Breast epithelium (tissue), 4 donors: Measurements from ENCODE around the gene CASK. TPM values are rescaled to one million over a fixed set of nuclear protein-coding genes. Genes with fewer than 3 reads are reported as not detected.

Source experiments
- DNase-seq, 2 donors: peaks; one replicate each; pipeline ENCODE4 v3.0.0-alpha.2; 2019; ENCODE audit warnings: low spot score in 2 of 2
- H3K27ac ChIP-seq, 2 donors: fragments of 200-600 bp; sonication (generic) in 1 of 2; one replicate each; pipeline ENCODE4 v1.5.1; 2016 to 2019; ENCODE audit warnings: mild to moderate bottlenecking in 1 of 2
- H3K27me3 ChIP-seq, 2 donors: fragments of 200-600 bp; sonication (generic) in 1 of 2; one replicate each; pipeline versions ENCODE4 v1.5.1 to v1.6.0; 2017 to 2019; ENCODE audit warnings: control low read depth in 1 of 2, mild to moderate bottlenecking in 1 of 2
- H3K36me3 ChIP-seq: fragments of 200-600 bp; one replicate; pipeline ENCODE4 v1.5.1; 2019
- H3K4me1 ChIP-seq, 2 donors: fragments of 200-600 bp; sonication (generic); one replicate each; pipeline ENCODE4 v1.5.1; 2016 to 2019; ENCODE audit warnings: control low read depth in 1 of 2
- H3K4me3 ChIP-seq, 3 donors: fragments of 200-600 bp; sonication (generic); 1 replicate in 2 of 3; 2 replicates in 1 of 3; pipeline ENCODE4 v1.5.1; 2016 to 2019; ENCODE audit warnings: mild to moderate bottlenecking in 3 of 3, moderate library complexity in 2 of 3
- H3K9me3 ChIP-seq, 2 donors: fragments of 200-600 bp; sonication (generic) in 1 of 2; one replicate each; pipeline ENCODE4 v1.5.1; 2016 to 2019; ENCODE audit warnings: control low read depth in 1 of 2
- POLR2A ChIP-seq: fragments of 450-650 bp; IDR thresholded peaks from one replicate; pipeline ENCODE4 v1.6.1; 2016; ENCODE audit warnings: antibody characterized with exemption, mild to moderate bottlenecking, moderate library complexity
- POLR2AphosphoS5 ChIP-seq, 3 donors: sonication (generic); formaldehyde crosslinking; IDR thresholded peaks; one replicate each; pipeline ENCODE4 v1.6.1; 2017; ENCODE audit warnings: antibody characterized with exemption in 3 of 3
- intact Hi-C: fragments of 100-400 bp; cut with DNase I; formaldehyde crosslinking; loops from one replicate; pipeline ENCODE4 v1.15.1; 2023; ENCODE audit warnings: low total_unique reads
- total RNA-seq, 3 donors: library from RNA; depleted of rRNA; stranded (reverse); fragments of >200 nt; gene quantifications; one replicate each; pipeline ENCODE4 v1.1.0, GENCODE V29; 2016
- TF ChIP-seq, protein P1 (sequence below), 3 donors: fragments of 450-650 bp; IDR thresholded peaks; one replicate each; pipeline ENCODE4 v1.5.1; 2016 to 2017; ENCODE audit warnings: antibody characterized with exemption in 3 of 3, mild to moderate bottlenecking in 3 of 3, moderate library complexity in 3 of 3

The CASK gene
- total RNA-seq, 3 donors from 2014 or later, result 34.4 to 103 (median 52.4) TPM

DNA sequence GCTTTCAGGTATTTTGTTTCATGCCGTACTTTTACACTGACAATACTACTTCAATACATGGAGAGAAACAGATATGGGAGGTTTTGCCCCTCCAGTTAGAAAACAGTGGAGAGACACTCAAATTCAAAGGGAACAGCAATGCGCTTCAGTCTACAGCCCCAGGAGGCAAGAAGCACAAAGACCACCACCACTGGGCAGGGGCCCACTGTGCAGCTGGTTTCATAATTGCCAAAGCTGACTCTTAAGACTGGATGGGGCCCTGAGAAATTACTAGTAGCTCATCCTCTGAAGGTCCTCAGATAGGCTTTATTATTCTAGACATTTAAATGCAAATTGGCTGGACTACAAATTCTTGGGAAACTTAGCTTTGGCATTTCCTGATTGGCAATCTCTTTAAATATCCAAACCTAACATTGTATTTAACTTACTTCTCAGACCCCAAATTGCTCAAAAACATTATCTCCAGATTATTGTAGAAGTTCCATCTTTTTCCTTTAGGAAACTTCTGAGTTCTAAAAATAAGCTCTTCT, 320.5 kb downstream of the CASK start:
- intact Hi-C loops, result no loop called here
- peaks cover 0 to 13% of the 10 kb centered on the region in 2 donors for H3K27me3 ChIP-seq
- no peak overlapping the region for H3K4me3 ChIP-seq
- no peaks in the 10 kb centered on the region for H3K9me3 ChIP-seq
- H3K36me3 ChIP-seq, result no peaks in the 10 kb centered on the region
- no peak for DNase-seq
- no peak overlapping the region for H3K27ac ChIP-seq
- TF ChIP-seq POLR2AphosphoS5 (IDR thresholded peaks at IDR 0.05) (no peak), POLR2A (no peak)
- TF ChIP-seq, protein P1, sequence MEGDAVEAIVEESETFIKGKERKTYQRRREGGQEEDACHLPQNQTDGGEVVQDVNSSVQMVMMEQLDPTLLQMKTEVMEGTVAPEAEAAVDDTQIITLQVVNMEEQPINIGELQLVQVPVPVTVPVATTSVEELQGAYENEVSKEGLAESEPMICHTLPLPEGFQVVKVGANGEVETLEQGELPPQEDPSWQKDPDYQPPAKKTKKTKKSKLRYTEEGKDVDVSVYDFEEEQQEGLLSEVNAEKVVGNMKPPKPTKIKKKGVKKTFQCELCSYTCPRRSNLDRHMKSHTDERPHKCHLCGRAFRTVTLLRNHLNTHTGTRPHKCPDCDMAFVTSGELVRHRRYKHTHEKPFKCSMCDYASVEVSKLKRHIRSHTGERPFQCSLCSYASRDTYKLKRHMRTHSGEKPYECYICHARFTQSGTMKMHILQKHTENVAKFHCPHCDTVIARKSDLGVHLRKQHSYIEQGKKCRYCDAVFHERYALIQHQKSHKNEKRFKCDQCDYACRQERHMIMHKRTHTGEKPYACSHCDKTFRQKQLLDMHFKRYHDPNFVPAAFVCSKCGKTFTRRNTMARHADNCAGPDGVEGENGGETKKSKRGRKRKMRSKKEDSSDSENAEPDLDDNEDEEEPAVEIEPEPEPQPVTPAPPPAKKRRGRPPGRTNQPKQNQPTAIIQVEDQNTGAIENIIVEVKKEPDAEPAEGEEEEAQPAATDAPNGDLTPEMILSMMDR (IDR thresholded peaks at IDR 0.05), result no peak
- no peaks in the 10 kb centered on the region for H3K4me1 ChIP-seq

DNA sequence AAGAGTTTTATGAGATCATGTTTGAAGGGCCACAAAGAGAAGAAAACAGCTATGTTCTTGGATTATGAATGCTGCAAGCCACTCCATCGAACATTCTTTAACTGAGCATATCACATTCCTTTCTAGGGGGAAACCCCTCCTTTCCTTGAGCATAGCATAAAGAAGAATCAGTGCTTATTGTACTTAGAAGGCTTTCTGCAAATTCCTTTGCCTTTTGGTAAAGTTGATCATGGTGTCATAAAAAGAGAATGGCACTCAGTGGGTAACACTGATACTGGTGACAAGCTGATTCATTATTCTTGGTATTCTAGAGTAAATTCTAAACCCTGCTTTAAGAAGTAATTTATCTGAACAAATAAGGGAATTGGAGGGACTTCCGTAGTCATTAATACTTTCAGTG, 323.1 kb downstream of the CASK start:
- Histone ChIP-seq H3K27me3 (peaks cover 0 to 8% of the 10 kb centered on the region in 2 donors), H3K27ac (no peak overlapping the region), H3K4me3 (no peak overlapping the region), H3K9me3 (no peaks in the 10 kb centered on the region), H3K36me3 (no peaks in the 10 kb centered on the region), H3K4me1 (no peaks in the 10 kb centered on the region)
- TF ChIP-seq POLR2AphosphoS5 (IDR thresholded peaks at IDR 0.05), result no peak
- TF ChIP-seq, protein P1 (IDR thresholded peaks at IDR 0.05), result no peak
- no peak for TF ChIP-seq POLR2A
- no peak for DNase-seq
- intact Hi-C loops, result no loop called here

DNA sequence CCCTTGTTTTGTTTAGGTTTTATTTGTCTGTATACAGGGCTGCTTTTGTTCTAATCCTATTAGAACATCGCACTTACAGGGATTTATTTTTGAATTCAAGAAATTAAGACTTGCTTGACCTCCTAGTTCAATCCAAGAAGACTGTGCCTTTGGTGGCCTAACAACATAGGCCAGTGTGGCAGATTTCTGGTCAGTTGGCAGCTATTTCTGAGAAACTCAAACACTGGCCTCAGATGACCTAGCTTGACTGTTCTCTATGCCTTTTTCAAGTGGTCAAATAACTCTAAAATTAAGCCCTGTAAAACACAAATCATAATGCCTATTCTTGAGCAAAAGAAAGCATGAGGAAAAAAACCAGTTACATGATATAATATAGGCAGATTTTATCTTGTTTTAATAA, 323.8 kb downstream of the CASK start:
- TF ChIP-seq POLR2A (no peak), POLR2AphosphoS5 (IDR thresholded peaks at IDR 0.05) (no peak)
- TF ChIP-seq, protein P1 (IDR thresholded peaks at IDR 0.05), result no peak

DNA sequence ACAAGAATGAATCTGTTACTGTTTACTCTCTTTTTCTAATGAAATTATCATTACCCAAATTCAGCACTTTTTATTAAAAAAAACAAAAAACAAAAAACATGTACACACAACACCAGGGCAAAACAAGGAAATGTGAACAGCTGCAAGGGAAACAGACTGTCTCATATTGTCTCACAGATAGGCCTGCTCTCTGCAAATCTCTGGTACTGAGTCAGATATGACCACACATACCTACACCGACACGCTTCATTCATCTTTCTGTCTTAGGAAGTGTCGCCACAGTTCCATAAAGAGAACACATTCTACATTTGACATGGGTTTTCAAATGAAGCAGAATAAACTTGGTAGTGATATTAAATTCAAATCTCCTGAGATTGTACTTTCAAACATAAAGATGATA, 326.8 kb downstream of the CASK start:
- Histone ChIP-seq H3K36me3 (no peaks in the 10 kb centered on the region), H3K9me3 (no peaks in the 10 kb centered on the region), H3K27ac (no peak overlapping the region), H3K27me3 (peaks cover 0 to 14% of the 10 kb centered on the region in 2 donors), H3K4me3 (no peak overlapping the region), H3K4me1 (no peaks in the 10 kb centered on the region)
- TF ChIP-seq POLR2AphosphoS5 (IDR thresholded peaks at IDR 0.05) (no peak), POLR2A (no peak)
- TF ChIP-seq, protein P1 (IDR thresholded peaks at IDR 0.05), result no peak
- DNase-seq, result no peak
- intact Hi-C loops, result no loop called here

More for the DNA sequence above, 323.8 kb downstream of the CASK start:
- no peak overlapping the region for H3K27ac ChIP-seq
- H3K4me1 ChIP-seq, result no peaks in the 10 kb centered on the region
- no peak for DNase-seq
- H3K9me3 ChIP-seq, result no peaks in the 10 kb centered on the region
- no peak overlapping the region for H3K4me3 ChIP-seq
- H3K27me3 ChIP-seq, result peaks cover 0 to 8% of the 10 kb centered on the region in 2 donors
- intact Hi-C loops, result no loop called here
- H3K36me3 ChIP-seq, result no peaks in the 10 kb centered on the region

DNA sequence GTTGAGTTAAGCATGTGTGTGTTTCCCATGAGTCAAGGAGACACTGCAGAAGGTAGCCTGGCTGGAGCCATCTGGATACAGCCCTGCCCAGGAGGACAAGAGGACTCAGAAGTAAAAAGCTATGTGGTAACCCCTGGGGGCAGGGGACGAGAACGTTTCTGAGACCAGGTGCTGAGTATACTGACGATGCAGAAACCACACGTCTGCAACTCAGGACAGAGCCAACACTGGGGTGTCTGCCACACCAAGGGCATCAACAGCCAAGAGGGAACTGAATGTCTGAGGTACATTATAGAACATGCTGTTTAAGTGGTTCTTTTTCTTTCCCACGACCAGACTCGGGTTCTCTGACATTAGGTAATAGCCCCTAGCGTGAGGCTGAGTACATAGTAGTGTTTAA, 328.7 kb downstream of the CASK start:
- intact Hi-C loops, result no loop called here
- Histone ChIP-seq H3K27me3 (peaks cover 0 to 16% of the 10 kb centered on the region in 2 donors), H3K36me3 (no peaks in the 10 kb centered on the region), H3K27ac (no peak overlapping the region), H3K9me3 (no peaks in the 10 kb centered on the region), H3K4me1 (no peaks in the 10 kb centered on the region), H3K4me3 (no peak overlapping the region)
- no peak for TF ChIP-seq POLR2A
- TF ChIP-seq POLR2AphosphoS5 (IDR thresholded peaks at IDR 0.05), result no peak
- TF ChIP-seq, protein P1 (IDR thresholded peaks at IDR 0.05), result no peak
- DNase-seq, result no peak
